Liver (tissue), 3 donors: ENCODE data around the gene FGD6.

Experiments
- ATF3 ChIP-seq: IDR thresholded peaks from 2 replicates; pipeline ENCODE4 v1.6.1; 2016; ENCODE audit warnings: antibody characterized with exemption
- CTCF ChIP-seq: fragments of 150-350 bp; IDR thresholded peaks from 2 replicates; pipeline ENCODE4 v1.5.1; 2017; ENCODE audit warnings: improper control_type of control experiment, low read depth, low read length; ENCODE audit not compliant: missing input control
- EGR1 ChIP-seq, 2 donors: IDR thresholded peaks; 2 replicates each; pipeline ENCODE4 v1.6.1; 2016 to 2018; ENCODE audit warnings: antibody characterized with exemption in 2 of 2, low read depth in 2 of 2
- JUND ChIP-seq, 2 donors: IDR thresholded peaks; 2 replicates each; pipeline ENCODE4 v1.6.1; 2016; ENCODE audit warnings: antibody characterized with exemption in 2 of 2
- MAX ChIP-seq: IDR thresholded peaks from 2 replicates; pipeline ENCODE4 v1.6.1; 2016; ENCODE audit warnings: antibody characterized with exemption
- RAD21 ChIP-seq, 2 donors: IDR thresholded peaks; 2 replicates each; pipeline ENCODE4 v1.6.1; 2016; ENCODE audit warnings: antibody characterized with exemption in 2 of 2, mild to moderate bottlenecking in 2 of 2
- REST ChIP-seq: IDR thresholded peaks from 2 replicates; pipeline ENCODE4 v1.6.1; 2016; ENCODE audit warnings: antibody characterized with exemption, mild to moderate bottlenecking
- RXRA ChIP-seq, 2 donors: IDR thresholded peaks; 2 replicates each; pipeline ENCODE4 v1.6.1; 2017 to 2018; ENCODE audit warnings: antibody characterized with exemption in 2 of 2, mild to moderate bottlenecking in 1 of 2
- SP1 ChIP-seq: IDR thresholded peaks from 2 replicates; pipeline ENCODE4 v1.6.1; 2018; ENCODE audit warnings: antibody characterized with exemption, mild to moderate bottlenecking
- YY1 ChIP-seq: IDR thresholded peaks from 2 replicates; pipeline ENCODE4 v1.6.1; 2016; ENCODE audit warnings: antibody characterized with exemption, mild to moderate bottlenecking
- ZBTB33 ChIP-seq: IDR thresholded peaks from 2 replicates; pipeline ENCODE4 v1.6.1; 2016; ENCODE audit warnings: antibody characterized with exemption
- donor health status: healthy.
- donor health status: healthy.

- TF ChIP-seq MAX (no peak), CTCF (no peak), REST (no peak), JUND (IDR thresholded peaks at IDR 0.05) (no peak), RXRA (IDR thresholded peaks at IDR 0.05) (no peak), RAD21 (IDR thresholded peaks at IDR 0.05) (no peak), SP1 (no peak), EGR1 (IDR thresholded peaks at IDR 0.05; ENCODE audit: low read depth in 2 of 2) (no peak), ATF3 (no peak), ZBTB33 (no peak), YY1 (no peak)
These were observed 49.0 kb upstream of the FGD6 start for GRCh38 chr12:95266254-95266653.
